NOMO-1 treated with DMSO at 0.1 percent for 48 hours (cell line): ENCODE data around the gene EPM2A.

Experiments used
- DNase-seq: peaks from one replicate; lab custom pipeline; 2025; ENCODE audit not compliant: unreplicated experiment; lab: John Stamatoyannopoulos, UW

The EPM2A gene

DNA sequence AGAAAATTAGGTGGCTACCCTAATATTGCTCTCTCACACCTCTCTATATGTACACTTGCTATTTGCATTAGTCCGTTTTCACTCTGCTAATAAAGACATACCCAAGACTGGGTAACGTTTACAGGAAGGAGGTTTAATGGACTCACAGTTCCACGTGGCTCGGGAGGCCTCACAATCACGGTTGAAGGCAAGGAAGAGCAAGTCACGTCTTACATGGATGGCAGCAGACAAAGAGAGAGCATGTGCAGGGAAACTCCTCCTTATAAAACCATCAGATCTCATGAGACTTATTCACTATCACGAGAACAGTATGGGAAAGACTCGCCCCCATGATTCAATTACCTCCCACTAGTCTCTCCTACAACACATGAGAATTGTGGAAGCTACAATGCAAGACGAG, 53.4 kb downstream of the EPM2A start:
- no peak for DNase-seq

DNA sequence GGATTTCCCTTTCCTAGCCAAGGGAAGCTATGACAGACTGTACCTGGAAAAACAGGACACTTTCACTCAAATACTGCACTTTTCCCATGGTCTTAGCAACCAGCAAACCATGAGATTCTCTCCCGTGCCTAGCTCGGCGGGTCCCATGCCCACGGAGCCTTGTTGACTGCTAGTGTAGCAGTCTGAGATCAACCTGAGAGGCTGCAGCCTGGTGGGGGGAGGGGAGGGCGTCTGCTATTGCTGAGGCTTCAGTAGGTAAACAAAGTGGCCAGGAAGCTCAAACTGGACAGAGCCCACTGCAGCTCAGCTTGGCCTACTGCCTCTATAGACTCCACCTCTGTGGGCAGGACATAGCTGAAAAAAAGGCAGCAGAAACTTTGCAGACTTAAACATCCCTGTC, 61.8 kb downstream of the EPM2A start:
- DNase-seq, result no peak

DNA sequence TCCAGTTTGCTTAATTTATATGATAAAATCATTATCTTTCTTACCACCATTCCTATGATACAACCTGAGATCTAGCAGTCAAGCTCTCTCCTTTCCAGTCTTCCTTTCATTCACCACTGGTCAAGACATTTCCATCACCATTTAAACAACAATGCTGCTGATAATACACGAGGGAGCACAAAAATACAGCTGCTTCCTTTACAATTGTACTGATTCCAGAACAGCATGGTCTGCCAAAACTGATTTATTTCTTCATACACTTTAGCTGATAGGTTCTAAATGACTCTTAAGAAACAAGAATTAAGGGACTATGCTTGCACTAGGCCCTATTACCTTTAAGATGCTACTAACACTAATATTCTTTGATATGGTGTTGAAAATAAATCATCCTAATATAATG, 65.0 kb downstream of the EPM2A start:
- DNase-seq, result no peak

DNA sequence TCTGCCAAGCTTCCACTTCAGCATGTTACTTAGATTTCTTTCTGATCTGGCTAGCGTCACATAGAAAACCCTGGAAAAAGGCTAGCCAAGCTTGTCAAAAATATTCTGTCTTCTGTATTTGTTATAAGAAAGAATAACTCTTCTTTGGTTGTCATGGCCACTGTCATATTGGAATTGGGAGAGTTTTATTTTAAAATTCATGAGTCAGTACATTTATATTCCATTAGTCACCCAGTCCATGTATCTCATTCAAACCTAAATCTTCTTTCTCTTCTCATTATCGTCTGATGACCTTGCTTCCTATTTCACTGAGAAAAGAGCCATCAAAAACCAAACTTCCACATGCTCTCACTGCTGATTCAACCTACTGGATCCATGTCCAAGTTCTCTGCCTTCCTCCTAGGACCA, 65.7 kb downstream of the EPM2A start:
- DNase-seq, result no peak

DNA sequence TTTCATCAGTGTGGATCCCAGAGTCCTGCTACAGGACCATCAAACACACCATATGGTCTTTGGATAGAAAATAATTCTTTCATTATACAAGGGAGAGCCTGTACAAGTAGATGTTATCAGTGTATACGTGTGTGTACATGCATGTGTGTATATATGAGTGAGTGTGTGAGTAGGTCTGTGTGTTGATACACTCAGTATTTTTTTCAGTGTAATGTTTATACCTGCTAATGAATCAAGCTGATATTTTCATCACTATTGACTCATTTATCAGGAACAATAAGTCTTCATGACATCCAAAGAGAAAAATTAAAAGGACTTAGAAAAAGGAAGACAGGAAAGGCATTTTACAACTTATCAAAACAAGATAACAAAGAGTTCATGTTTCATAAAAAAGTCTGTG, 66.5 kb downstream of the EPM2A start:
- DNase-seq, result no peak

DNA sequence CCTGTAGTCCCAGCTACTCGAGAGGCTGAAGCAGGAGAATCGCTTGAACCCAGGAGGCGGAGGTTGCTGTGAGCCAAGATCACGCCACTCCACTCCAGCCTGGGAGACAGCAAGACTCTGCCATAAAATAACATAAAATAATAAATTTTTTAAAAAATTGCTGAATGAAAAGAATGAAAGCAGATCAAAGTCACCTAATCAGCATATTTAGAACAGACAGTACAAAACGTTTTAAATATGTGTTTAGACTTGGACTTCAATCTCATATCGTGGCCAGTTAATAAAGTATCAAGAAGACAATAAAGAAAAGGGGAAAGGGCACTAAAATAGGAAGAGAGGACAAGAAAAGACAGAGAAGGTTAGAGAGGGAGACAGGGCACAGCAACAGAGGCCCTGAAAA, 74.6 kb downstream of the EPM2A start:
- no peak for DNase-seq

DNA sequence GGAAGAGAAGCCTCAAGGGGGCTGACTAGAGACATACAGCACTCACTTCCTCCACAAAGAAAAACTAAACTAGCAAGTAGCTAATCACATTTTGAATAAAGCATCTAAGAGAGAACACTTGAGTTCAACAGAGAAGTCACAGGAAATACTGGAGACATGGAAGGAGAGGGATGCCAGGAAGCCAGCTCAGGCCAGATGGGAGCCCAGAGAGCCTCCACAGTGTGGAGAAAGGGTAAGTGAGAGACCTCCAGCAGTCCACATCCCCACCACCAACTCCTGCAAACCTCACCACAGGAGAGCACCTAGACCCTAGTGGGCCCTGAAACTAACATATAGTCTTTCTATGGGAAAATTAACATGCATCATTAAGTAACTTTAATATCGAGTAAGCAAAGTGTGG, 79.2 kb downstream of the EPM2A start:
- no peak for DNase-seq

DNA sequence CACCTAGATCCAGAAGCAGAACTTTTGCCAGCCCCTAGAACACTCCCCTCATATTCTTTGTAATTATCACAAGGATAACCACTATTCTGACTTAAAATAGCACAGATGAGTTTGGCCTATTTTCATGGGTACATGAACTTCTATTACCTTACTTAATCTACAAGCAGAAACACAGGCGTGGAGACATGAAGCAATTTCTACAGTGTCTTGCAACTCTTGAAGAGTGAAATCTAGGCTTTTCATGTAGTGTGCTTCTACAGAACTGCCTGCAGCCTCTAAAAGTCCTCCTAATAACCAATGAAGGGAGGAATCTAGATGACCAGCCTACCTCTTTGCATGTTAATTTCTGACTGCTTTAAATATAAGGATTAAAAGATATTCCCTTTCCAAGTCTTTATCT, 82.7 kb downstream of the EPM2A start:
- no peak for DNase-seq

DNA sequence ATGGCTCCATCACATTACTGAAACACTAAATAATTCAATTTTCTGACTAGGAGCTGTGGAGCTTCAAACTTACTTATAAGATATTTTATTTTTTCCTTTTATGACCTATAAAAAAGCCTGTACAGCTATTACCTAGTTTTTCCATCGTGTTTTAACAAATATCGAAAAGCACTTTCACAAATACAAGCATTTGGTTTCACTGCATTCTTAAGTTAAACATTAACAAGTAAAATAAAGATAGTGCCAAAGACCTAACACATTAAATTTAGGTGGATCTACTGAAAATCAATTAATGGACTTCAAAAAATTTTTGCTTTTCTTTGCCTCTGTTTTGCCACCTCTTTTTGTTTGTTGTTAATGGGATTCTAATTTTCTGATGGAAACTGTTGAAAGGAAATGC, 83.3 kb downstream of the EPM2A start:
- no peak for DNase-seq

DNA sequence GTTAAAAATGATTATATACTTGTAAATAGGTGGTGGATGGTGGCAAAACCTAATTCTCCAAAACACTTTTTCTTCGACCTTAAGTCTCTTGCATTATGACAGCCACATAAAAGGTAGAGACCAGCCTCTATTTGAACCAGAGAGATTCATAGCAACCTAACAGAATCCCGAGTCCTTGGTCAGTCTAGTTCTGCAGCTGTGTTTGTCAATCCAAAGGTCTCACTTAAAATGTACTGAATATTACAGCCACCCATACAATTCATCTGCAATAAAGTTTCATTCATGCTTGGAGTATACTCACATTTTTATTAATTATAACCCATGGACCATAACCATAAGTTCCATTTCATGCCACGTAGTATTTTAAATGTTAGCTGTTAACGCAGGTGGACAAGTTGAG, 87.2 kb downstream of the EPM2A start:
- DNase-seq, result no peak

DNA sequence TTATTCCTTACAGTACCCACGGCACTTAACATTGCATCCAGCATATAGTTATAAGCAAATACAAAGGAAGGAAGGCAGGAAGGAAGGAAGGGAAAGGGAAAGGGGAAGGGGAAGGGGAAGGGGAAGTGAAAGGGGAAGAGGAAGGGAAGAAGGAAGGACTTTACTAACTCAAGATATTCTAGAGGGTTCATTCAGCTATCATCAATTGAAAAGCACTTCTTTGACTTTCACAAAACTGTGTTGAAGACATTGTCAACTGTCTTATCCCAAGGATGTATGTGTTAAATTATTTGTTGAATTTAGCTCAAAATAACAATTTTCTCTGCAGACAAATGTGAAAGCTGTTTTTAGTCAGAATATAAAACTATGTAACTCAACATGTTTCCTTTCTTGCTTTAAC, 87.7 kb downstream of the EPM2A start:
- no peak for DNase-seq

DNA sequence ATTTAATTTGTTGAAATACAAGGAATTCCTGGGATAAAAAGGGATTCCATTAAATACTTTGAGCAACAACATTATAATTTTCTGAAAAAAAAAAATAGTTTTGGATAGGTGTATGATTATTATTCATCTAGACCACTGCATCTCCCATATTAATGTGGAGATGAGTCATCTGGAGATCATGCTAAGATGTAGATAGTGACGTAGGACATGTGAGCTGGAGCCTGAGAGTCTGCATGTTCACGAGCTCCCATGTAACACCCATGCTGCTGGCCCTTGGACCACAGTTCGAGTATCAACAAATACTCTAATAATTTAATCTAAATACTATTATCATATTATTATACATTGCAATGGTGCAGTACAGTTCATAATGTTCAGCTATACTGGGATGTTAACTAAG, 91.6 kb downstream of the EPM2A start:
- no peak for DNase-seq

DNA sequence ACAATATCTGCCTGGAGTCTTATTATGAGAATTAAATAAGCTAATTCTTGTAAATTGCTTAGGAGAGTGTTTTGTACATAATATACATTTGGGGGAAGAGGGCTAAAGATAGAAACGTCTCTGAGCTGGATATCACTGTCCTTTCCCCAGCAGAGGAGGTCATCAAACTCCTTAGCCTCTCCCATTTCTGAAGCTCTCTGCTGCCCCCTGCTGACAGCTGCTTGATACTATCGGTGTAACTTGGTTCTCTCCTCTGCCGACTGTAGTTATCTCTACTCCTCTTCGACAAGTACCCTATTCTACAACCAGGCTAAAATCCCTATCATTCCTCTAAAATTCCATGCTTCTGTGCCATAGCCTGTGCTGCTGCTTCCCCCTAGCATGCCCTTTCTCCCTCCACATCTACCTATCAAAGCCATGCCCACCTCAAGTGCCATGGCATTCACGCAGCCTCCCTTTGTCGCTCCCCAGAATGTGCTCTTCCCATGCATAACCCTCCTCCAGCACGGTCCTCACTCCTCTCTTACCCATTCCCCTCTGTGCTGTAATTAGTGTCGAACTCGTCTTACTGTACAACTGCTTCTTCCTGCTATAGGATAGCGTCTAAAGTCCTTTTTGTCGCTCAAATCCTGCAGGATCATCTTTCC, 101.2 kb downstream of the EPM2A start:
- DNase-seq, result peak; percentile 63

DNA sequence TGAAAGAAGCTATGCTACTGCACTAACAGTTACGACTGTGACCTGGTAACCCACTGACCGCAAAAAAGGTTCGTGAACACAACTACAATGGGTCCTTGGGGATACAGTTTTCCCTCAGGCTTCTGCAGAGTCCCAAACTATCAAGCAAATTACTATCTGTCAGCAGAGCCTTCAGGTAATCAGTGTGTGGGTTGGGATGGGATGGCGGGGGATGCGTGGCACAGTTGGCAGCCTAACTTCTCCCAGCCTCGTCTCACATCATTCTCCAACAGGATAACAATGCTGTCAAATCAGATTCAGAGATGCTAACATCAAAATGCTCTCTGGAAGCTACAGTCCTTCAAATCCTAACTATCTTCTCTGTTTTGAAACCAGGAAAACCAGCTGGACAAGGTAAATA, 102.3 kb downstream of the EPM2A start:
- no peak for DNase-seq

DNA sequence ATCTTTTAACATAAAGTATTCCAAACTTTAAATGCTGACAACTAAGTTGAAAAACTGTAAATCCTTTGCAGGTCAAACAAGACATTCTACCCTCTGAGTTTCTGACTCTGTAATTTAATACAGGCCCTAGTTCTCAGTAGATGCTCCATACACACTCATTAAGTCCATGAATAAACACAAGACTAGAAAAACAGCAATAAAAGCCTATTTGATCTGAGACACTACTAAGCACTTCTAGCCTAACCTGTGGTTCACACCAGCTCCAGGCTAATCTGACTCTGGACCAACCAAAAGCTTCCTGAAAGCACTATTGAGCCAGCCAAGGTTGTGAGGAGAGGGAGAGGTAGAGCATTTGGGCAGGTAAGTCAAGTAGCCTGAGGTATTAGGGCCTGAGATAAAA, 103.9 kb downstream of the EPM2A start:
- no peak for DNase-seq

DNA sequence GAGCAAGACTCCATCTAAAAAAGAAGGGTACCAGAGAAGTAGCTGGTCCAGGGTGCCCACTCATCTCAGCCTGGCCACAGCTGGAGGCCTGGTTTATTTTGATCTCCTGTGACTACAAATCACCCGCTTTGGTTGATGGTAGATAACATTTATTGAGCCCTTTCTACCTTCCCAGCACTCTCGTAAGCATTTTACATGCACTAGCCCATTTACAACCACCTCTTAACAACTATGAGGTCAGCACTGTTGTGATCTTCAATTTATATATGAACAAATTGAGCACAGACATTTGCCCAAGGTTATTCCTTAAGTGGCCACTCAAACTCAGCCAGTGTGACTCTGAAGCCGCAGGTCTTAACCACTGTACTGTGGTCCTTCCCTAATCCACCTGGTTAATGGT, 104.7 kb downstream of the EPM2A start:
- DNase-seq, result no peak

DNA sequence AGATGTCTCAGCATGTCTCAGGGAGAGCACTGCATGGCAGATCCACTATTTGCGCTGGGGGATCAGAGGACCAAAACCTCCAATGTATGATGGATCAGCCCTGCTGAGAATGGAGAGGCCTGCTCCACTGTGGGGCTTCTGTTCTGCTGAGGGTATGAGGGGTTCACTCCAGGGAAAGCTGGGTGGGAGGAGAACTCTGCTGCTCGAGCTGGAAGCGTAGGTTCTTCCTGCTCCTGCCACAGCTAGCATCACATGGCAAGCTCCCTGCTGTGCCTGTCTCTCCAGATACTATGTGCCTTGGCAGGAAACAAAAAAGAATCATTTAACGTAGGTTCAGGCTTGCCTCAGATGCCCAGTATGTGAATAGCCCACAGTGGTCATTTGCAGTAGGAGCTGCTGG, 105.8 kb downstream of the EPM2A start:
- no peak for DNase-seq

DNA sequence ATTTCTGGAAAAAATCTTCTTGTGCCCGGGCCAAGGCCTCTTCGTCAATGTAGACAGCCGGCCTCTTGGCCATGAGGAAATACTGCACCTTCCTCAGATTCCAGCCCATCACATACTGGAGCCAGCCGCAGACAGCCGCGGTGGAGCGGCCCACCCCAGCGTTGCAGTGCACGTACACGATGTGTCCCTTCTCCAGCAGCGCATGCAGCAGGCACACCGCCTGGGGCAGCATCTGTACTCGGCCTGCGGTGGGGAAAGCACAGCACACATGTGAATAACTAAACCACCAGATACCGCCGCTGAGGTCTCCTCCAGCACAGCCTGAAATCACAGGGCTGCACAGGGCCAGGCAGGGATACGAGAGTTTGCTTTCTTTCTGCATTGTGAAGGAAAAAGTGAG, 107.9 kb downstream of the EPM2A start:
- no peak for DNase-seq

DNA sequence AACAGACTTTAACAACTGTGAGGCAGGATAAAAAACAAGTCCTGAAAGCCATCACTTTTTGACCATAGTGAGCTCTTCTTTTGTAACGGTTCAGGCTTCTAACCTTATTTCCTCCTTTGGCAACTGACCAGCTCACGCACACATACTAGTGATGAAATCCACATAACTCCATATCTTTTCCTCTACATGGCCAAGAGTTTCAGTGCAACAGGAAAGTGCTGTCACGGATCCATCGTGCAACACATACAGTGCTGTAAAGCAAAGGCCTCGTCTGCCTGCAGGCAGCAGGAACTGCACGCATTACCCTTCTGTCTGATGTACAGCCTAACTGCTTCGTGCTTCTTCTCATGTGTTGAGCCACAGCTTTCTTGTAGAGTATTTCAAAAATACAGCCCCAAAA, 108.5 kb downstream of the EPM2A start:
- DNase-seq, result no peak

DNA sequence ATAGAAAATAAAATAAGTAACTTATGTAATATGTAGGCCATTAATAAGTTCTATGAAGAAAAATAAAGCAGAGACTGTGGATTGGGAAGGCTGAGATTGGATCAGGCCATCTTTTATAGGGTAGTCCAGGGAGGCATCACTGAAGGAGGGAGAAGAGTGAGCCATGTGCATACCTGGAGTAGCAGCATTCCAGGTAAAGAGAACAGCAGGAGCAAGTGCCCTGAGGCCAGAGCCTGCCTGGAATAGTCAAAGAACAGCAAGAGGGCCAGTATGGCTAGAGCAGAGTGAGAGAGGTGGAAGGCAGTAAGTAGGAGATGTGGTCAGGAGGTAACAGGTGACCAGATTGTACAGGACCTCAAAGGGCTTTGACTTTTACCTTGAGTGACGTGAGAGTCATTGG, 112.1 kb downstream of the EPM2A start:
- no peak for DNase-seq

DNA sequence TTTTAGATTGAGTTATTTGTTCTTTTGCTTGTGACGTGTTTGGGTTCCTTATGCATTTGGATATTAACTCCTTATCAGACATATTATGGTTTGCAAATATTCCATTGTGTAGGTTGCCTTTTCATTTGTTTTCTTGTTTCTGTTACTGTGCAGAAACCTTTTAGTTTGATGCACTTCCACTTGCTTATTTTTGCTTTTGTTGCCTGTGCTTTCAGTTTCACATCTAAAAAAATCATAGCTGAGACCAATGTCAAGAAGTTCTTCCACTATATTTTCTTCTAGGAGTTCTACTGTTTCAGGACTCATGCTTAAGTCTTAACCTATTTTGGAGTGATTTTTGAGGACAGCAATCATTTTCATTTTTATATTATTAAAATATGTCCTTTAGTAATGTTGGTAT, 113.5 kb downstream of the EPM2A start:
- no peak for DNase-seq

DNA sequence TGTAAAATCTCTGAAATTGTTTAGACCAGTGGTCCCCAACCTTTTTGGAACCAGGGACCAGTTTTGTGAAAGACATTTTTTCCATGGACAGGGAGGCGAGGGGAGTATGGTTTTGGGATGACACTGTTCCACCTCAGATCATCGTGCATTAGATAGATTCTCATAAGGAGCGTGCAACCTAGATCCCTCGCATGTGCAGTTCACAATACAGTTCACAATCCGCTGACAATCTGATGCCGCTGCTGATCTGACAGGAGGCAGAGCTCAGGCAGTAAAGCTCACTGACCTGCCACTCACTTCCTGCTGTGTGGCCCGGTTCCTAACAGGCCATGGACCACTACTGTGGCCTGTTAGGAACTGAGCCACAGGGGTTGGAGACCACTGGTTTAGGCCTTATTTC, 115.2 kb downstream of the EPM2A start:
- DNase-seq, result no peak

DNA sequence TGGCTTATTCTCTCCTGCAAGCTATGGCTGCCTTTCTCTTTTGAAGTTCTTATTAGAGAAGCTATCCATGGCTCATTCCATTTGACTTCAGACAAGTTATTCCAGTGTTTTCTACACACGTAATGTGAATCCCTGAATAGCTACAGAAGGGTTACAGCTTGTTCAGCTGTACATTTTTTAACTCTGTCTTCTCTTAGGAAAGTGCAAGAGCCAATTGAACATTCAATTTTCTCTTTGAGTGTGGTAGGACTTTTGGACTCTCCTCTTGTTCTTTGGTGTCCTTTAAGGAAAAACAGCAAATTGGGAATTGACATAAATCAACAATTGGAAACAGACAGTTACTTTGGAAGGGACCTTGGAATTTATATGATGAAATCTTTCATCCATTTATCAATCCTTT, 125.8 kb downstream of the EPM2A start:
- DNase-seq, result no peak

DNA sequence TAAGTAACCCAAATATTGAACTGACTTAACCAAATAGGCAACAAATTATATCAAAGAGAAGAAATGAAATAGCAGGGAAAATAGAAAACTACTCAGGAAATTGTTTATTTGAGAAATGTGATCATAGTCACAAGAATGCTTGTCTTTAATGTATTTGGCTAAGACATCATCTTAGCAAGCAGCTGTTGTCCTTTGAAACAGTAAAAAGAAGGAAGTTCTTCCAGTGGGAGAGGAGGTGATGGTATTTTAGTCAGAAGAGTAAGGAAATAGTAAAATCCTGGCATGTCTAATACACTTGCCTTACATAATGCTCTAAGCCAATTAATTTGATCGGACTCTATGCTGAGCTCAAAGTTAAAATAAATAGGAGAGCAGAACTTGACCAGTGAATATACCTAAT, 126.5 kb downstream of the EPM2A start:
- no peak for DNase-seq
